Stimulated activated CD4-positive, alpha-beta T cell treated with anti-CD3 and anti-CD28 coated beads, TNF-alpha, amount 100 ng/mL, for 48 hours (primary cell): ENCODE measurements around the gene PRPF18.
"Not testable (repeated sequence)": the region's sequence is repeated elsewhere in the genome, so short reads cannot be mapped to it uniquely, and the experiment has no call there.

ENCODE experiments used
- DNase-seq, 3 donors: peaks; one replicate each; pipeline ENCODE4 v3.0.0-alpha.2; 2020; ENCODE audit warnings: low read depth in 3 of 3

The PRPF18 gene, protein sequence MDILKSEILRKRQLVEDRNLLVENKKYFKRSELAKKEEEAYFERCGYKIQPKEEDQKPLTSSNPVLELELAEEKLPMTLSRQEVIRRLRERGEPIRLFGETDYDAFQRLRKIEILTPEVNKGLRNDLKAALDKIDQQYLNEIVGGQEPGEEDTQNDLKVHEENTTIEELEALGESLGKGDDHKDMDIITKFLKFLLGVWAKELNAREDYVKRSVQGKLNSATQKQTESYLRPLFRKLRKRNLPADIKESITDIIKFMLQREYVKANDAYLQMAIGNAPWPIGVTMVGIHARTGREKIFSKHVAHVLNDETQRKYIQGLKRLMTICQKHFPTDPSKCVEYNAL

DNA sequence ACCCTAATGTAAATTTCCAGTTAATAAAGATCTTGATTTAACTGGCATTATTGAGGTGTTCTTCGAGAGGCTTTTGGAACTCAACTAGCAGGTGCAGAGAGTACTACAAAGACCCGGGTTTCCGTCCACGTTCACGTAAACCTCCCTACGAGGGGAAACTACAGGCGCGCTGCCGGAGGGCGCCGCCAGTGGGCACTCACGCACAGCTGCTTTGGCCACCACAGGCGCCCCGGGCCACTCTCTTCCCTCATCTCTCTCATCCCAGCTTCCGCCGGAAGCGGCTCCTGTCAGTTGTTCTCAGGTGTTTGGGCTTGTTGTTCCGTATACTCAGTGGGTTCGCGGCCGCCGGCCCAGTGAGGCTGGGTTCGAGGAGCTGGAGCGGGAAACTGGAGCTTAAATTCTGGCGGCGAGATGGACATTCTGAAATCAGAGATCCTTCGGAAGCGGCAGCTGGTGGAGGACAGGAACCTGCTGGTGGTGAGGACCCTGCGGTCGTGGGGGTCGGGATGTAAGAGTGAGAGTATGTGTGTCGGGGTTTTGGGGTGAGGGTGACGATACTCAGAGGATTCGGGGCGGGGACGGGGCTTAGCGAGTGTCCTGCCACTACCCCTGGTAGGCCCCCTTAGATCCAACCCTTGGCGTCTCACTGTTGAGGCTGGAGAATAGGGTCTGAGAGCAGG, at the start of gene PRPF18:
Gene PRPF18 (plus strand): TSS at position 290 of the 680 bp plus-strand sequence. CDS start 122 bp downstream, at position 412.
- peak; percentile 86 to 89 (median 88) for DNase-seq

- DNase-seq: not testable (repeated sequence)
These were observed 48.8 kb upstream of the PRPF18 start for GRCh38 chr10:13537985-13538384.

DNA sequence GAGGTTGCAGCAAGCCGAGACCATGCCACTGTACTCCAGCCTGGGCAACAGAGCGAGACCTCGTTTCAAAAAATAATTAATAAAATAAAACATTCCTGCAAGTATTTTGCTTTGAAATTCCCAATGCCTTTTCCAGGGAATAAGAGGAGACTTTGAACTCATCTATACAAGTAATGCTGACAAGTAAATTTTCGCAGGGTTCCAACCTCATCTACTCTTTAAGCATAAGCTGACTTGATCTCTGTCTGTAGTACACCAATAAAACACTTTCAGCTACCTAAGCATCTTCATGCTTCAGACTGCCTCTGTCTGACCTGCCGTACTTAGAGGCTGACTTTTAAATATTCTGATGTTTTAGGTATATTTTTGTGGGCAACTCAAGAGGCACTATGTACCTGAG, 44.2 kb upstream of the PRPF18 start:
- no peak for DNase-seq

DNA sequence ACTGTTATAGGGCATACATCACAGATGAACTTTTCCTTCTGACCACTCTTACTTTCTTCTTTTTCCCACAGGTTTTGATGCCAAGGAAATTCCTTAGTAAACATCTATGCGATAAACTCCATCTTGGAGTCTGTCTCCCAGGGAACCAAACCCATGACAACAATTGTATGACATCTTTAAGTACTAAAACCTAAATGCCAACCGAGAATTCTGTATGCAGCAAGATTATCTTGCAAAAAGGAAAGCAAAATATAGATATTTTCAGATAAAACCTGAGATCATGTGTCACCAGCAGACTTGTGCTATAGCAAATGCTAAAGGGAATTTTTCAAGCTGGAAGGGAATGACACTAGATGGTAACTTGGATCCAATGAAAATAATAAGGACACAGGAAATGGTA, 36.0 kb upstream of the PRPF18 start:
- DNase-seq: no peak

GRCh38 chr10:13555884-13556510, 30.8 kb upstream of the PRPF18 start:
- DNase-seq: no peak

DNA sequence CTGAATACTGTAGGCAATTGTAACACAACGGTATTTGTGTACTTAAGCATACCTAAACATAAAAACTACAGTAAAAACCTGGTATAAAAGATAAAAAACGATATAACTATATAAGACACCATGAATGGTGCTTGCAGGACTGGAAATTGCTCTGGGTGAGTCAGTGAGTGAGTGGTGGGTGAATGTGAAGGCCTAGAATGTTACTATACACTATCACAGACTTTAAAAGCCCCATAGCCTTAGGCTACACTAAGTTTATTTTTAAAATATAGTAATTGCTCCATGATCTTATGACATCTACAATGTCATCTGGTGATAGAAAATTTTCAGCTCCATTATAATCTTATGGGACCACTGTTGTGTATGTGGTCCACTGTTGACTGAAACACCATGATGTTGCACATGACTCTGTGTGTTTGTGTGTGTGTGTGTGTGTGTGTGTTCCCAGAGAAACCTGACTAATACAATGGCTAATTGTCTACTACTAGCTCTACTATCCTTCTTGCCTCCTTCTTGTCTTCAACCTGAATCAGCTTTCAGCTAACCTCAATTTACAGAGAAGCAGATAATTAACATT, 27.6 kb upstream of the PRPF18 start:
- no peak for DNase-seq

- no peak for DNase-seq
These were observed 26.2 kb upstream of the PRPF18 start for GRCh38 chr10:13560597-13560996.

- DNase-seq: no peak
These were observed 23.0 kb upstream of the PRPF18 start for GRCh38 chr10:13563481-13564445.

- DNase-seq: no peak
These were observed 22.2 kb upstream of the PRPF18 start for GRCh38 chr10:13564576-13564975.

- DNase-seq: no peak
These were observed 19.7 kb upstream of the PRPF18 start for GRCh38 chr10:13567030-13567429.

DNA sequence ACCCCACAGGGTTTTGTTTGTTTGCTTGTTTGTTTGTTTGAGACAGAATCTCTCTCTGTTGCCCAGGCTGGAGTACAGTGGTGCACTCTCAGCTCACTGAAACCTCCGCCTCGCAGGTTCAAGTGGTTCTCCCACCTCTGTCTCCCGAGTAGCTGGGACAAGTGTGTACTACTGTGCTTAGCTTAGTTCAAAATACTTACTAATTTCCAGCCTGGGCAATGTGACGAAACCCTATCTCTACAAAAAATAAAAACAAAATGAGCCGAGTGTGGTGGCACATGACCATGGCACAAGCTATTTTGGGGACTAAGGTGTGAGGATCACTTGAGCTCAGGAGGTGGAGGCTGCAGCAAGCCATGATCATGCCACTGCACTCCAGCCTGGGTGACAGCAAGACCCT, 15.2 kb upstream of the PRPF18 start:
- no peak for DNase-seq

GRCh38 chr10:13573960-13574359, 12.8 kb upstream of the PRPF18 start:
- DNase-seq: no peak

GRCh38 chr10:13585195-13585751, 1.5 kb upstream of the PRPF18 start:
- DNase-seq: no peak

DNA sequence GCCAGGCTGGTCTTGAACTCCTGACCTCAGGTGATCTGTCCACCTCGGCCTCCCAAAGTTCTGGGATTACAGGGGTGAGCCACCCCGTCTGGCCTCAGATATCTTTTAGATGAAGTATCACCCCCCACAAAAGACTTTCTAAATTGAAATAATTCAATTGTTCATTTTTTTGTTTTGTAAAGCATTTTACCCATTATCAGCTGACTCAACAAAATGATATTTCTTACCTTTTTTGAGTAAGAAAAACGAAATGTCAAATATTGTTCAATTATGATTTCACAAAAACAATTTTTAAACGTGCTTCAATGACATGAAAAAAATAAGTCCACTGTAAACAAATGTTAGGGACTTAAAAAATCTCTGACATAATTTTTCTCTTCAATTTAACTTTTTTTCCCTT, 822 bp upstream of the PRPF18 start:
- DNase-seq: no peak

DNA sequence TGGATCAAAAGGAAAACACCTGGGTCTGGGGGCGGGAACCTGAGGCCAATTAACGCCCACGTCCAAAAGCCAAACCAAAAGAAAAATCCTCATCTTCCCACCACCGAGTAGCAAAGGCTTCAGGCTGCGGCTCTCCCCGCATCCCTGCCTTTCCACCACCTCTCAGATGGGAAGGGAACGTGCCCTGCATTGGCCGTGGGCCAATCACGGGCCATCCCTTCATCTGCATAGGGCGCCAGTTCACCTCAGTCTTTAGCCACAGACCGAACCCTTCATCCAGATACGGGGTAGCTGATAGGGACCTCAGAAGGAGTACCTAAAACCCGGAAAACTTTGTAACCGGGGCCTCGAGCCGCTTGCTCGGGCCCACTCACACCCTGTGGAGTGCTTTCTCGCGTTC, 626 bp downstream of the PRPF18 start:
- no peak for DNase-seq

GRCh38 chr10:13589316-13589715, 2.6 kb downstream of the PRPF18 start:
- DNase-seq: no peak

GRCh38 chr10:13590886-13591285, 4.1 kb downstream of the PRPF18 start:
- no peak for DNase-seq

- DNase-seq: no peak
These were observed 5.5 kb downstream of the PRPF18 start for GRCh38 chr10:13592306-13592705.

GRCh38 chr10:13593535-13593934, 6.8 kb downstream of the PRPF18 start:
- DNase-seq: no peak

DNA sequence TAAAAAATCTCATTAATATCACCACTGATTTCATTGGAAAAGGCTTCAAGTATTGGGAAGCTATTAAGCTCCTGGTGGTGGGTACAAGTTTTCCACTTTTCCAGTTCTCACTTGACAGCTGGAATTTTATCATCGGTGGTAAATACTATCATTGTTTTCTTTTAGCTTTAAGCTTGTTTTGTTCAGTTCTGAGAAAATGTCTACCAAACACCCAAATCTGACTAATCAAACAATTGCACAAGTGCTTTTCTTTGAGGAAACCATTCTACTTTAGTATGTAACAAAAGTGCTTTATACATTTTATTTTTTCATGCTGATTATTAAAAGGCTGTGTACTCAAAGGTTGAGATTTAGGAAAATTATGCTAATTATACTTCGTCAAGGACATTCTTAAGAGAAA, 7.9 kb downstream of the PRPF18 start:
- no peak for DNase-seq

DNA sequence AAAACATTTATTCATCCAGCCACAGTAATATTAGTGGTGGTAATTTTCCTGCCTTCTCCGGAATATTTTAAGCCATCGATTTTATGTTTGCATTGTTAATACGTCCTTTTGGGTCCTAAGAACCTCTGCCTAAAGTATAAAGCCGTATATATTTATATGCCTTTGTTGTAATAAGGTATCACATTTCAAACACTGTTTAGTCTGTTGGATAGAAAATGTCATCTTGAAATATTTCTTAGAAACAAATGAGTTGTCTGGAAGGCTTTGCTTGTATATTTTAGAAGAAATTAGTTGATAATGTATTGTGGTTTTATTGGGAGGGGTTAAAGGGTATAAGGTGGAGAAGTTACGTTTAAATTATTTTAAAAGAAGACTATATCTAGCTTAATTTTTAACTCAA, 11.1 kb downstream of the PRPF18 start:
- no peak for DNase-seq
